Subcutaneous adipose tissue (tissue), 4 donors: ENCODE results near the gene TMEM132C. TPM values are rescaled to one million over a fixed set of nuclear protein-coding genes. Genes with fewer than 3 reads are reported as not detected.

Experiments
- CTCF ChIP-seq: fragments of 450-650 bp; IDR thresholded peaks from one replicate; pipeline ENCODE4 v1.5.1; 2016; ENCODE audit warnings: low read depth, mild to moderate bottlenecking, control low read depth, antibody characterized with exemption, moderate library complexity
- total RNA-seq, 4 donors: library from RNA; depleted of rRNA; stranded (reverse); fragments of >200 nt; gene quantifications; one replicate each; pipeline ENCODE4 v1.1.0, GENCODE V29; 2016

TMEM132C gene
- total RNA-seq, 4 donors from 2014 or later, result 44.2 to 73.5 (median 67.8) TPM

- no peak for TF ChIP-seq CTCF
These were observed 325.3 kb downstream of the TMEM132C start for GRCh38 chr12:128592220-128592744.

GRCh38 chr12:128594521-128594920, 327.6 kb downstream of the TMEM132C start:
- no peak for TF ChIP-seq CTCF

GRCh38 chr12:128595609-128596008, 328.6 kb downstream of the TMEM132C start:
- TF ChIP-seq CTCF, result no peak

- TF ChIP-seq CTCF, result no peak
These were observed 333.9 kb downstream of the TMEM132C start for GRCh38 chr12:128600886-128601285.

- no peak for TF ChIP-seq CTCF
These were observed 336.7 kb downstream of the TMEM132C start for GRCh38 chr12:128603573-128604115.

- TF ChIP-seq CTCF, result no peak
These were observed 339.1 kb downstream of the TMEM132C start for GRCh38 chr12:128606051-128606450.

- no peak for TF ChIP-seq CTCF
These were observed 339.6 kb downstream of the TMEM132C start for GRCh38 chr12:128606538-128606937.
